ENCODE data around the gene ASCC2.

DNA sequence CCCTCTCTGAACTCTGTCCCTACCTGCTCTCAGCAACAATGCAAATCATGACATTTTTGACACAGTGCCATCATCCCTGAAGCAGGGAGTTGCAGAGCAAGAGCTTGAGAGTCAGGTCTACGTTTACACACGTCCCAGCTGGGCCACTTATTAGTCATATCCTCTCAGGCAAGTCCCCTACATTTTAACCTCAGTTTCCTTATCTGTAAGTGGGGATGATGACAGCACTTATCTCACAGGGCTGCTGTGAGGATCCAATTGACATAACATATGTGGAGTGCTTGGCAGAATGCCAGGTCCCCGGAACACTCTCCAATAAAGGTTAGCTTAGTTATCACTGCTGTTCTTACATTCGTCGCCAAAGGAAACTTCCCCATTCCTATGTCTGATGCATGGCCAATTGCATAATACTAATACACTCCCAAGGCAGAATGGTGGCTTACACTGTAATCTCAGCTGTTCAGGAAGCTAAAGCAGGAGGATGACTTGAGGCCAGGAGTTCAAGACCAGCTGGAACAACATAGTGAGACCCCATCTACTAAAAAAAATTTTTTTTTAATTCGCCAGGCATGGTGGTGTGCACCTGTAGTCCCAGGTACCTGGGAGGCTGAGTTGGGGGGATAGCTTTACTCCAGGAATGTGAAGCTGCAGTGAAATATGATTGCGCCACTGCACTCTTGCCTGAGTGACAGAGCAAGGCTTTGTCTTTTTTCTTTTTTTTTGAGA is 16.6 kb downstream of the ASCC2 start:
- TF ChIP-seq, protein P1, sequence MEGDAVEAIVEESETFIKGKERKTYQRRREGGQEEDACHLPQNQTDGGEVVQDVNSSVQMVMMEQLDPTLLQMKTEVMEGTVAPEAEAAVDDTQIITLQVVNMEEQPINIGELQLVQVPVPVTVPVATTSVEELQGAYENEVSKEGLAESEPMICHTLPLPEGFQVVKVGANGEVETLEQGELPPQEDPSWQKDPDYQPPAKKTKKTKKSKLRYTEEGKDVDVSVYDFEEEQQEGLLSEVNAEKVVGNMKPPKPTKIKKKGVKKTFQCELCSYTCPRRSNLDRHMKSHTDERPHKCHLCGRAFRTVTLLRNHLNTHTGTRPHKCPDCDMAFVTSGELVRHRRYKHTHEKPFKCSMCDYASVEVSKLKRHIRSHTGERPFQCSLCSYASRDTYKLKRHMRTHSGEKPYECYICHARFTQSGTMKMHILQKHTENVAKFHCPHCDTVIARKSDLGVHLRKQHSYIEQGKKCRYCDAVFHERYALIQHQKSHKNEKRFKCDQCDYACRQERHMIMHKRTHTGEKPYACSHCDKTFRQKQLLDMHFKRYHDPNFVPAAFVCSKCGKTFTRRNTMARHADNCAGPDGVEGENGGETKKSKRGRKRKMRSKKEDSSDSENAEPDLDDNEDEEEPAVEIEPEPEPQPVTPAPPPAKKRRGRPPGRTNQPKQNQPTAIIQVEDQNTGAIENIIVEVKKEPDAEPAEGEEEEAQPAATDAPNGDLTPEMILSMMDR (IDR thresholded peaks at IDR 0.05) = no peak
- TF ChIP-seq POLR2A (IDR thresholded peaks at IDR 0.05) (no peak), EP300 (IDR thresholded peaks at IDR 0.05) (no peak)

Measured in ovary (tissue), 3 donors.